CD14-positive monocyte (primary cell): ENCODE measurements around the gene MAGEA11. TPM values are rescaled to one million over a fixed set of nuclear protein-coding genes. Genes with fewer than 3 reads are reported as not detected.

Source experiments
- DNase-seq, 3 donors: peaks; one replicate each; pipeline ENCODE4 v3.0.0-alpha.2; 2011 to 2022
- H2AFZ ChIP-seq: 2 replicates; pipeline ENCODE4 v1.6.0; 2012; ENCODE audit warnings: mild to moderate bottlenecking, low read depth, low read length, inconsistent platforms; ENCODE audit not compliant: insufficient read depth, poor library complexity, severe bottlenecking
- H3K27ac ChIP-seq, 2 donors: 1 replicate in 1 of 2; 2 replicates in 1 of 2; pipeline ENCODE4 v1.5.1; 2012 to 2013; ENCODE audit warnings: low read length in 2 of 2, control low read depth in 1 of 2, inconsistent platforms in 1 of 2, low read depth in 1 of 2, mild to moderate bottlenecking in 1 of 2
- H3K27me3 ChIP-seq, 2 donors: one replicate each; pipeline versions ENCODE4 v1.6.0 to v1.6.1; 2011 to 2013; ENCODE audit warnings: low read length in 2 of 2; ENCODE audit not compliant: control insufficient read depth in 2 of 2, insufficient read depth in 2 of 2
- H3K36me3 ChIP-seq, 2 donors: replicated peaks in 1 of 2; 1 replicate in 1 of 2; 2 replicates in 1 of 2; pipeline versions ENCODE4 v1.5.1 to v1.6.1; 2012 to 2013; ENCODE audit warnings: low read length in 2 of 2, control low read depth in 1 of 2, inconsistent platforms in 1 of 2, mild to moderate bottlenecking in 1 of 2; ENCODE audit not compliant: insufficient read depth in 2 of 2, control insufficient read depth in 1 of 2
- H3K4me1 ChIP-seq, 2 donors: 1 replicate in 1 of 2; 2 replicates in 1 of 2; pipeline versions ENCODE4 v1.5.1 to v1.6.1; 2012 to 2013; ENCODE audit warnings: low read length in 2 of 2, control low read depth in 1 of 2, inconsistent platforms in 1 of 2, mild to moderate bottlenecking in 1 of 2, moderate library complexity in 1 of 2; ENCODE audit not compliant: insufficient read depth in 2 of 2, control insufficient read depth in 1 of 2
- H3K4me2 ChIP-seq: replicated peaks from 2 replicates; pipeline ENCODE3; 2012; ENCODE audit warnings: low read length, moderate library complexity, mild to moderate bottlenecking; ENCODE audit not compliant: poor library complexity, severe bottlenecking; ENCODE audit errors: extremely low read depth
- H3K4me3 ChIP-seq, 3 experiments: fragments of 200-600 bp in 1 of 3; sonication (generic) in 1 of 3; replicated peaks in 1 of 3; 1 replicate in 2 of 3; 2 replicates in 1 of 3; pipeline ENCODE4 v1.5.1; 2011 to 2013; ENCODE audit warnings: low read length in 3 of 3, mild to moderate bottlenecking in 3 of 3, control low read depth in 2 of 3, low read depth in 2 of 3, inconsistent platforms in 1 of 3, moderate library complexity in 1 of 3
- H3K79me2 ChIP-seq: 2 replicates; pipeline ENCODE4 v1.6.0; 2012; ENCODE audit warnings: mild to moderate bottlenecking, control low read depth, inconsistent platforms, low read length, moderate library complexity; ENCODE audit not compliant: insufficient read depth
- H3K9ac ChIP-seq: 2 replicates; pipeline ENCODE4 v1.6.0; 2017; ENCODE audit warnings: low read length, mild to moderate bottlenecking; ENCODE audit not compliant: insufficient read depth, poor library complexity, severe bottlenecking
- H3K9me3 ChIP-seq, 2 donors: replicated peaks in 1 of 2; 1 replicate in 1 of 2; 2 replicates in 1 of 2; pipeline versions ENCODE4 v1.5.1 to v1.6.1; 2012 to 2013; ENCODE audit warnings: low read length in 2 of 2, control low read depth in 1 of 2; ENCODE audit not compliant: control insufficient read depth in 1 of 2, insufficient read depth in 1 of 2
- H4K20me1 ChIP-seq: 2 replicates; pipeline ENCODE4 v1.6.0; 2012; ENCODE audit warnings: mild to moderate bottlenecking, low read length, control low read depth, moderate library complexity; ENCODE audit not compliant: insufficient read depth
- H3K27ac Mint-ChIP-seq, 7 donors: one replicate each; pipeline ENCODE4 v1.8.0; 2020; ENCODE audit warnings: mild to moderate bottlenecking in 7 of 7, mixed read lengths in 7 of 7, moderate library complexity in 6 of 7, inconsistent platforms in 2 of 7
- H3K27me3 Mint-ChIP-seq, 3 donors: one replicate each; pipeline ENCODE4 v1.8.0; 2021 to 2022; ENCODE audit warnings: low read depth in 3 of 3, mild to moderate bottlenecking in 3 of 3, mixed read lengths in 3 of 3, moderate library complexity in 3 of 3, inconsistent platforms in 1 of 3
- H3K36me3 Mint-ChIP-seq, 2 donors: one replicate each; pipeline ENCODE4 v1.8.0; 2020; ENCODE audit warnings: mixed read lengths in 2 of 2, inconsistent platforms in 1 of 2, mild to moderate bottlenecking in 1 of 2
- H3K4me1 Mint-ChIP-seq: one replicate; pipeline ENCODE4 v1.8.0; 2020; ENCODE audit warnings: mild to moderate bottlenecking, mixed read lengths
- H3K4me3 Mint-ChIP-seq, 2 donors: one replicate each; pipeline ENCODE4 v1.8.0; 2020; ENCODE audit warnings: mild to moderate bottlenecking in 2 of 2, mixed read lengths in 2 of 2, moderate library complexity in 1 of 2
- H3K9me3 Mint-ChIP-seq, 7 donors: one replicate each; pipeline ENCODE4 v1.8.0; 2020 to 2022; ENCODE audit warnings: mixed read lengths in 7 of 7, mild to moderate bottlenecking in 6 of 7, moderate library complexity in 6 of 7, inconsistent platforms in 2 of 7
- WGBS: methylation state at CpG from one replicate; pipeline ENCODE4 v1.1.5; 2013; ENCODE audit warnings: missing lambda C conversion rate; ENCODE audit not compliant: insufficient coverage; 5-methylcytosine and 5-hydroxymethylcytosine counted together
- intact Hi-C, 2 donors: fragments of 100-400 bp; cut with micrococcal nuclease; formaldehyde crosslinking; loops; one replicate each; pipeline versions ENCODE4 v1.15.0 to v1.15.1; 2023
- polyA plus RNA-seq, 3 donors: library from polyadenylated mRNA; depleted of rRNA in 1 of 3; unstranded in 2 of 3; stranded (reverse) in 1 of 3; fragments of 300-500 nt in 2 of 3; fragments of >200 nt in 1 of 3; fragmentation: Illumina TruSeq in 2 of 3; gene quantifications; 1 replicate in 2 of 3; 2 replicates in 1 of 3; pipeline ENCODE4 v1.2.3, GENCODE V29; 2012 to 2021
- TF ChIP-seq, protein P1 (sequence below): fragments of 200-600 bp; IDR thresholded peaks from one replicate; pipeline ENCODE4 v1.8.0; 2022; ENCODE audit warnings: antibody characterized with exemption, mild to moderate bottlenecking

The MAGEA11 gene
- polyA plus RNA-seq, 3 donors: not detected

DNA sequence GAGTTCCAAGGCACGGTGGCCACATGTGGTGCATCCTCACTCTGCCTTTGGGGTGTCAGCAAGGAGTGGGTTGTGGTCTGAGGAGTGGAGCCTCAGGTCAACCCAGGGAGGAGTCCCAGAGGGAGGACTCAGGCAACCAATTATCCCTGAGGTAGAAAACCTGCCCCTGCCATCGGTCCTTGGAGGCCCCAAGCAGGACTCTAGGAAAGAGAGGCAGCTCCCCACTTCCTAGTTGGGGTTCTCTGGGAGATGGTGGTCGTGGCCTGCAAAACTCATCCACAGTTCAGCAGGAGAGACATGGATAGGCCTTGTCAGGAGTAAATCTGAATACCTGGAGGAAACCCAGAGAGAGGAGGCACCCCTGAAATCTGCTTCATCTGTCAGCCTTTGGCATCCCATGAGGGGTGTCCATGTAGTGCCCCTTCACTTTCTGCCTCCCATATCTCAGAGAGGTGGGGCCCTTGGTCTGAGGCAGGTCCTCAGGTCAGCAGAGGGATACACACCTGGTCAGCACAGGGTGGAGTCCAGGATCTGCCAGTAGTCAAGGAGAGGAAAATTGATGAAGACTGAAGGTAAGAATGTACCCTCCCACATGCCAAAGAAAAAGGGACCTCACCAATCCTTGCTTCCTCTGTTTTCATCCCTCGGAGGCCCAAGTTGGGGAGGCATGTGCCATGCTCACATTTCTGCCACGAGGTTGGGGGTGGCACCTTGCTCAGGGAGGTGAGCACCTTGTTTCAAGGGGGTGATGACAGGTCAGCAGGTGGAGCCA, 1.6 kb downstream of the MAGEA11 start:
- no peak overlapping the region for H3K4me2 ChIP-seq
- H3K79me2 ChIP-seq: no peaks in the 10 kb centered on the region
- no peaks in the 10 kb centered on the region for H3K4me1 ChIP-seq
- H3K27me3 ChIP-seq: no peaks in the 10 kb centered on the region
- TF ChIP-seq, protein P1, sequence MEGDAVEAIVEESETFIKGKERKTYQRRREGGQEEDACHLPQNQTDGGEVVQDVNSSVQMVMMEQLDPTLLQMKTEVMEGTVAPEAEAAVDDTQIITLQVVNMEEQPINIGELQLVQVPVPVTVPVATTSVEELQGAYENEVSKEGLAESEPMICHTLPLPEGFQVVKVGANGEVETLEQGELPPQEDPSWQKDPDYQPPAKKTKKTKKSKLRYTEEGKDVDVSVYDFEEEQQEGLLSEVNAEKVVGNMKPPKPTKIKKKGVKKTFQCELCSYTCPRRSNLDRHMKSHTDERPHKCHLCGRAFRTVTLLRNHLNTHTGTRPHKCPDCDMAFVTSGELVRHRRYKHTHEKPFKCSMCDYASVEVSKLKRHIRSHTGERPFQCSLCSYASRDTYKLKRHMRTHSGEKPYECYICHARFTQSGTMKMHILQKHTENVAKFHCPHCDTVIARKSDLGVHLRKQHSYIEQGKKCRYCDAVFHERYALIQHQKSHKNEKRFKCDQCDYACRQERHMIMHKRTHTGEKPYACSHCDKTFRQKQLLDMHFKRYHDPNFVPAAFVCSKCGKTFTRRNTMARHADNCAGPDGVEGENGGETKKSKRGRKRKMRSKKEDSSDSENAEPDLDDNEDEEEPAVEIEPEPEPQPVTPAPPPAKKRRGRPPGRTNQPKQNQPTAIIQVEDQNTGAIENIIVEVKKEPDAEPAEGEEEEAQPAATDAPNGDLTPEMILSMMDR: no peak
- Mint-ChIP-seq H3K27me3 (peaks cover 0 to 5% (median 0%) of the 10 kb centered on the region in 3 donors), H3K27ac (no peak overlapping the region), H3K4me1 (no peaks in the 10 kb centered on the region), H3K4me3 (no peak overlapping the region), H3K9me3 (peaks cover 0 to 6% (median 2%) of the 10 kb centered on the region in 7 donors), H3K36me3 (no peaks in the 10 kb centered on the region)
- DNase-seq: no peak
- H3K27ac ChIP-seq: no peak overlapping the region
- H2AFZ ChIP-seq: no peak overlapping the region
- H3K9ac ChIP-seq: no peak overlapping the region
- H3K36me3 ChIP-seq: no peaks in the 10 kb centered on the region
- no peak overlapping the region for H3K4me3 ChIP-seq
- intact Hi-C loops: no loop called here
- H3K9me3 ChIP-seq: no peaks in the 10 kb centered on the region
- H4K20me1 ChIP-seq: no peaks in the 10 kb centered on the region
- WGBS: no CpG with 5 or more reads among the region's 5 CpGs

DNA sequence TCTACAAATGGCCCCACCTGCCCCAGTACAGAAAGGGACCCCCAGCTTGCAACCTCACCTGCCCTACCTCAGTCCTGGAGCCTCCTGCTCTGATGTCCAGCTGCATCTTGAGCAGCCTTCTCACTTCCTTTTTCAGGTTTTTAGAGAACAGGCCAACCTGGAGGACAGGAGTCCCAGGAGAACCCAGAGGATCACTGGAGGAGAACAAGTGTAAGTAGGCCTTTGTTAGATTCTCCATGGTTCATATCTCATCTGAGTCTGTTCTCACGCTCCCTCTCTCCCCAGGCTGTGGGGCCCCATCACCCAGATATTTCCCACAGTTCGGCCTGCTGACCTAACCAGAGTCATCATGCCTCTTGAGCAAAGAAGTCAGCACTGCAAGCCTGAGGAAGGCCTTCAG, 3.6 kb downstream of the MAGEA11 start:
- Mint-ChIP-seq H3K36me3 (no peaks in the 10 kb centered on the region), H3K4me3 (no peak overlapping the region), H3K4me1 (no peaks in the 10 kb centered on the region), H3K27me3 (peaks cover 0 to 2% (median 0%) of the 10 kb centered on the region in 3 donors), H3K9me3 (peaks cover 0 to 5% (median 2%) of the 10 kb centered on the region in 7 donors), H3K27ac (no peak overlapping the region)
- Histone ChIP-seq H4K20me1 (no peaks in the 10 kb centered on the region), H3K36me3 (no peaks in the 10 kb centered on the region), H3K9ac (no peak overlapping the region), H2AFZ (no peak overlapping the region), H3K27ac (no peak overlapping the region), H3K4me1 (no peaks in the 10 kb centered on the region), H3K79me2 (no peaks in the 10 kb centered on the region), H3K27me3 (no peaks in the 10 kb centered on the region), H3K4me3 (no peak overlapping the region), H3K9me3 (no peaks in the 10 kb centered on the region), H3K4me2 (no peak overlapping the region)
- intact Hi-C loops: no loop called here
- DNase-seq: no peak
- no CpG with 5 or more reads among the region's 2 CpGs for WGBS
- TF ChIP-seq, protein P1: no peak
